NCI-H82 treated with DMSO at 0.1 percent for 48 hours (cell line): ENCODE data around the gene TPSD1.
"Not testable (repeated sequence)": the region's sequence is repeated elsewhere in the genome, so short reads cannot be mapped to it uniquely, and the experiment has no call there.

Experiments used
- DNase-seq: peaks from one replicate; lab custom pipeline; 2025; ENCODE audit not compliant: unreplicated experiment; lab: John Stamatoyannopoulos, UW

Gene TPSD1

DNA sequence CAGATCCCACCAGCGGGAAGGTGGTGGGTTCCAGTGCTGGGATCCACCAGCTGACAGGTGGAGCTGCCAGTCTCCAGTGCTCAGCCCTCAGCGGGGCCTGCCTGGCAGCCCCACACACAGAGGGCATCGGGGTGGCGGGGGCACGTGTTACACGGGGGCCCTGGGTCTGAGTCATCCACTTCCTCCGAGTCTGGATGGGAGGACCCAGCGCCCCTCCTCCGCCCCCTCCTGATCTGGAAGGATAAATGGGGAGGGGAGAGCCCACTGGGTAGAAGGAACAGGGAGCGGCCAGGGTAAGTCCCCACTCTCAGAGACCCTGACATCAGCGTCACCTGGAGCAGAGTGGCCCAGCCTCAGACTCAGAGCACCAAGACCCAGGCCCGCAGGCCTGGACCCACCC, 15.4 kb upstream of the TPSD1 start, which contains the start of gene TPSAB1:
Gene TPSAB1 (plus strand): TSS at position 270 of the 400 bp plus-strand sequence. CDS start 234 bp downstream, outside the sequence.
- DNase-seq, result not testable (repeated sequence)

DNA sequence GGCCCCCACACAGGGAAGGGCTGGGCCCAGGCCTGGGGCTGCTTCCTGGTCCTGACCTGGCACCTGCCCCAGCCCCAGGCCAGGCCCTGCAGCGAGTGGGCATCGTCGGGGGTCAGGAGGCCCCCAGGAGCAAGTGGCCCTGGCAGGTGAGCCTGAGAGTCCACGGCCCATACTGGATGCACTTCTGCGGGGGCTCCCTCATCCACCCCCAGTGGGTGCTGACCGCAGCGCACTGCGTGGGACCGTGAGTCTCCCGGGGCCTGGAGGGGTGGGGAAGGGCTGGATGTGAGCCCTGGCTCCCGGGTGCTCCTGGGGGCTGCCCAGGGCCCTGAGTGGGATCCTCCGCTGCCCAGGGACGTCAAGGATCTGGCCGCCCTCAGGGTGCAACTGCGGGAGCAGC, 14.8 kb upstream of the TPSD1 start:
- not testable (repeated sequence) for DNase-seq

DNA sequence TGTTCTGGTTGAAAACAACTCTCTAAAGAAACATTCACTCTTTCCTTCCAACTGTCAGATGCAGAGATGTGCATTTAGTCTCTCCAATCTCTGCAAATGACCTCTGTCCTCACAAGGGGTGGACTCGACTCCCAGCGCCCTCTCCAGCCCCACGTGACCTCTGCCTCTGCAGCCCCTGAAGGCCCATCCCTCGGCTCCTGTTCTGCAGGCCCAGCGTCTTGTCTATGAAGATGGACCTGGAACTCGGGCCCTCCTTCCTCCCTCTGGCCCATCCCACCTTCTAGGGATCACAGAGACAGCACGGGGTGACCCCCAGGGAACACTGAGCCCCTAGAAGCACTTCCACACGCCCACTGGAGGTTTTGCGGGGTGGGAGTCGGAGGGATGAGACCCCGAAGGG, 12.5 kb upstream of the TPSD1 start:
- DNase-seq, result not testable (repeated sequence)

DNA sequence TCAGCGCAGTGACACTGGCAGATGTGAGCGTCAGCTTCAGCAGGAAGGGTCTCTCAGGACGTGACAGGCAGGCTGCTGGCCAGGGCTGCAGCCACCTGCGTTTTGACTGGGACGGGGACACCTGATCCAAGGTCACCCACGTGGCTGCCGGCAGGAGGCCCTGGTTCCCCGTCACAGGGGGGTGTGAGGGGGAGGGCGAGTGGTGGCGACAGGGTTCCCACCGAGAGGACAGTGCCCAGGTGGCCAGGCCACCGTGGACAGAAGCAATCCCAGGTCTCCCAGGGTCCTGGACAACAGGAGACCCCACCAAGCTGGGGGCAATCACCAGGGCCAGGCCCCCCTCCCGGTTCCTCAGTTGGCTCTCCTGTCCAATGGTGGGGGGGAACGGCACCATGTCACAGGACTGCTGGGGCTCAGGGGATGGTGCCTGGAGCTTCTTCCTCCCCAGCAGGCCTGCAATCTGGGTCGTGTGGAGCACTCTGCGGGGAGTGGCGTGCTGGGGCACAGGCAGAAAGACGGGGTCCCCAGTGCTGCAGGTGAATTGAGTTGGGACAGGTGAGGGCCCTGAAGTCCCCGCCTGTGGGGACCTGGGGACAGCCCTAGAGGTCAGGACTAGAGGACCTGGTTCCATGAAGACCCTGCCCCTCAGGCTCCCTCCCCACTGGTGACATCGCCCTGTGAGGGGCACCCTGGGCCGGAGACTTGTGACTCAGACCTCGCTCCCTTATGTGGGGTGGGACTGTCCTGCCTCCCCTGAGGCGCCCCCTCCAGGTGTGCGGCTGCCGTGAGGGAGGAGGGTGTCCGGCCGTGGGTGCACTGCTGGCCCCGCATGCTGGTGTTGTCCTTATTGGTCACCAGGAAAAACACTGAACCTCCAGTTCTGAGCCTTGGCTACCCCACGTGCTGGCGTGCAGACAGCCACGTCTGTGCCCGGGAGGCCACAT, 11.7 kb upstream of the TPSD1 start:
- DNase-seq, result not testable (repeated sequence)

DNA sequence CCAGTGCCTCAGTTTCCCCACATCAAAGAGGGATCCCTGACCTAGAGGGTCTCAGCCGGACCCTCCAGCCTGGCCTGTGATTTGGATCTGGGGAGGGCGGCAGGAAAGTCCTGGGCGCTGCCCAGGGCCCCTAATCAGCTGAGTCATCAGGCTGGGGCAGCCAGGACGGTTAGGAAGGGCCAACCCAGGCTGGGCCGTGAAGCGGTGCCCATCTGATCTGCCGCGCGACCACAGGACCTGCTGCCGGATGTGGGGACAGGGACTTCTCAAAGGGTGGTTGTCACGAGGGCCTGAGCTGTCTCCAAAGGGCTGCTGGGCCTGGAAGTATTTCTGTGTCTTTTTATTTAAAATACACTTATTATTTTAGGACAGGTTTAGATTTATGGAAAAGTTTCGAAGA, 11.0 kb upstream of the TPSD1 start:
- DNase-seq, result no peak

DNA sequence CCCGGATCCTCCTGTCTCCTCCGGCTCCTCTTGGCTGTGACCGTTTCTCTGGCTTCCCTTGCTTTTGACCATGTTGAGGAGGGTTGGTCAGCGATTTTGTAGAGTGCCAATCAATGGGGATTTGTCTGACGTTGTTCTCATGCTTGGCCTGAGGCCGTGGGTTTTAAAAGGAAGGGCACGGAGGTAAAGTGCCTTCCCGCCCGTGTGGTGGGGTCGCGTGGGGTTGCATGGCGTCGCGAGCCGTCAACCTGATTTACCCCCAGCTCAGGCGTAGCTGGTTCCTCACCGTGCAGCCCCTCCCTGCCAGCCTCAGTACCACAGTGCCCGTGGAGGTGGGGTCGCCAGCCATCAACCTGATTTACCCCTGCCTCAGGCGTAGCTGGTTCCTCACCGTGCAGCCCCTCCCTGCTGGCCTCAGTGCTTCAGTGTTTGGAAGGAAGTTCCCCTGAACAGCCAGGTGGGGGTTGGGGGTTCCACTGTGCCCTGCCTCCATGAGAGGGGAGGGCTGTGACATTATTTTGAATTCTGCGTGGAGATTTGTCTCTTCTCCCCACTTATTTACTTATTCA, 10.3 kb upstream of the TPSD1 start:
- no peak for DNase-seq

DNA sequence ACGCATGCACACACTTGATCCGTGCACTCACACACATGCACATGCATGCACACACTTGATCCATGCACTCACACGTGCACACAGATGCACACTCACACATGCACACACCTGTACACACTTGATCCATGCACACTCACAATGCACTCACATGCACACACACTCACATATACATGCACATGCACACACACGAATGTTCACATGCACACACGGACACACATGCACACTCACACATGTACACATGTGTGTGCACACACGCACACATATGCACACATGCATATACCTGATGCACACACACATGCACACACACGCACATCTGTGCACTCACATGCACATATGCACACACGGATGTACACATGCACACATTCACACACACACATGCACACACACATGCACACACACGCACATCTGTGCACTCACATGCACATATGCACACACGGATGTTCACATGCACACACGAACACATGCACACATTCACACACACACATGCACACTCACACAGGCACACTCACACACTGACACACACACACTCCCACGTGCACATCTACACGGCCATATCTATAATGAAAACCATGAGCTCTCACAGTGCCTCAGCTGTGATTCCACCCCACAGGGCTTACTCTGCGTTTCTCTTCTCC, 7.8 kb upstream of the TPSD1 start:
- DNase-seq, result not testable (repeated sequence)

DNA sequence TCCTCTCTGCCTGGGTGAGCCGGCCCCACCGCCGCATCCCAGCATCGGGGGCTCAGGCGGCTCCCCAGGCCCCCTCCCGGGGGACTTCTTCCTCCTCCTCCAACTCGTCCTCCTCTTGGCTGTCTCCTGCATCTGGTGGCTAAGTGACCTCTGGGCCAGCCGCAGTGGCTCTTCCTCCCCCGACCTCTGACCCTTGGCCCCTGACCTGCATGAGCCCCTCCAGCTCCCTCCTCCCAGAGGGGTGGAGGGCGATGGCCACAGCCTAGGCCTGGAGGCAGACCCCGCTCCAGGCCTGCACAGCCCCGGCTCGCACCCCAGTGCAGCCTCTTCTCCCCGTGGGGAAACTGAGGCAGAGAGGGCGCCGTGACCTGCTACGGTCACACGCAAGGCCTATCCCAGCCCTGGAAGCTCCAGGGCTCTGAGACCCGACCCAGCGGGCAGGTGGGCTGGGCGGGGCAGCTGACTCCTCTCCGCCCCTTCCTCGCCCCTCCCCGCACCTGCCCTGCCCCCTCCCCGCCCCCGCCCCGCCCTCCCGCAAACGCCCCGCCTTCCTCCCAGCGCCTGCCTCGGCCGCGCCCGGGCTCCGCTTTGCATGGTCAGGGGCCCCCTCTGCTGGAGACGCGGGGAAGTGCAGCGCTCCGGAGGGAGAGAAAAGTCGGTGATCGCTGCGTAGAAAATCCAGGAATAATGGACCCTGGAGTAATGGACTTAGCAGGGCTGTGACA, 6.7 kb upstream of the TPSD1 start:
- DNase-seq, result not testable (repeated sequence)

DNA sequence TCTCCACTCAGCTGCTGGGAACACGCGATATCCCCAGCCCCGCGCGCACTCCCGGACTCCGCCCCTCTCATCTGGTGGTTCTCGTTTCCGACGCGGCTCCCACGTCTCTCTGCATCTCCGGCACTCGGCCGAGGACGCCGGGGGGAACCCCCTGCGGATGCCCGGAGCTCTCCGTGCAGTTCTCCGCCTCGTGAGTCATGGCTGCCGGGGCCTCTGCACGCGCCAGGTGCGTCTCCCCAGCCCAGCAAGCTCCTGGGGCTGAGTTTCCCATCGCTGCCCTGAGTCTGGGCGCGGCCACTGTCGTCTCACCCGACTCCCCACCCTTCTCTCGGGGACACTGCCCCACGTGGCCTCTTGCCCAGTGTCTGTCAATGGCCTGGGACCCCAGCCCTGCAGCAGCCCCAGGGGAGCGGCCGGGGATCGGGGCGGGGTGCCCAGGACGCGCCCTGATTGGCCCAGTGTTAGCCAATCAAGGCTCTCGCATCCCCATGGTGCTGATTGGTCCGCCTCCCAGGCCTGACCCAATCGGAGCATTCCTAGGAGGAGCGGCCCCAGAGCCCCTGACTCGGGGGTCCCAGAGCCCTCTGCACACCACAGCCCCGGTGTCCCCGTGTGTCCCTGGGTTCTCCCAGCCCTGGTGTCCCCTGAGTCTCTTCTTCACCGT, 2.0 kb upstream of the TPSD1 start:
- not testable (repeated sequence) for DNase-seq

DNA sequence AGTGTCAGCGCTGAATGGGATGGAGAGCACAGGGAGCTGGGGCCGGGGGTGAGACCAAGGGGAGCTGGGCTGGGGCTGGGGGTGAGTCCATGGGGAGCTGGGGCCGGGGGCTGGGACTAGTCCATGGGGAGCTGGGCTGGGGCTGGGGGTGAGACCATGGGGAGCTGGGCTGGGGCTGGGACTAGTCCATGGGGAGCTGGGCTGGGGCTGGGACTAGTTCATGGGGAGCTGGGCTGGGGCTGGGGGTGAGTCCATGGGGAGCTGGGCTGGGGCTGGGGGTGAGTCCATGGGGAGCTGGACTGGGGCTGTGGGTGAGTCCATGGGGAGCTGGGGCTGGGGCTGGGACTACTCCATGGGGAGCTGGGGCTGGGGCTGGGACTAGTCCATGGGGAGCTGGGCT, 1.0 kb upstream of the TPSD1 start:
- DNase-seq, result not testable (repeated sequence)

DNA sequence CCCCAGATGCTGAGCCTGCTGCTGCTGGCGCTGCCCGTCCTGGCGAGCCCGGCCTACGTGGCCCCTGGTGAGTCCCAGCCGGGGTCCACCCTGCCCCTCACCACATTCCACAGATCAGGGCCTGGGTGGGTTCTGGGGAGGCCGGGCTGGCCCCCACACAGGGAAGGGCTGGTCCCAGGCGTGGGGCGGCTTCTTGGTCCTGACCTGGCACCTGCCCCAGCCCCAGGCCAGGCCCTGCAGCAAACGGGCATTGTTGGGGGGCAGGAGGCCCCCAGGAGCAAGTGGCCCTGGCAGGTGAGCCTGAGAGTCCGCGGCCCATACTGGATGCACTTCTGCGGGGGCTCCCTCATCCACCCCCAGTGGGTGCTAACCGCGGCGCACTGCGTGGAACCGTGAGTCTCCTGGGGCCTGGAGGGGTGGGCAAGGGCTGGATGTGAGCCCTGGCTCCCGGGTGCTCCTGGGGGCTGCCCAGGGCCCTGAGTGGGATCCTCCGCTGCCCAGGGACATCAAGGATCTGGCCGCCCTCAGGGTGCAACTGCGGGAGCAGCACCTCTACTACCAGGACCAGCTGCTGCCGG, 516 bp downstream of the TPSD1 start:
- DNase-seq, result not testable (repeated sequence)

DNA sequence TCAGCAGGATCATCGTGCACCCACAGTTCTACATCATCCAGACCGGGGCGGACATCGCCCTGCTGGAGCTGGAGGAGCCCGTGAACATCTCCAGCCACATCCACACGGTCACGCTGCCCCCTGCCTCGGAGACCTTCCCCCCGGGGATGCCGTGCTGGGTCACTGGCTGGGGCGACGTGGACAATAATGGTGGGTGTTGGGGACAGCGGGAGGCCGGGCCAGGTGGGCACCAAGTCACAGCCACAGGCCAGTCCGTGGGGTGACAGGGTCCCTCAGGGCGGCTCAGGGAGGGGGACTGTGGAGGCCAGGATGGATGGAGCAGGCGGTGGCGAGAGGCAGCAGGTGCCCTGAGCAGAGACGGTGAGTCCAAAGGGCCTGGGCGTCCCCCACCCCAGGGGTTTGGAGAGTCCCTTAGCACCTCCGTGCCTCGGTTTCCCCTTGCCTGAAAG, 1.0 kb downstream of the TPSD1 start:
- no peak for DNase-seq

DNA sequence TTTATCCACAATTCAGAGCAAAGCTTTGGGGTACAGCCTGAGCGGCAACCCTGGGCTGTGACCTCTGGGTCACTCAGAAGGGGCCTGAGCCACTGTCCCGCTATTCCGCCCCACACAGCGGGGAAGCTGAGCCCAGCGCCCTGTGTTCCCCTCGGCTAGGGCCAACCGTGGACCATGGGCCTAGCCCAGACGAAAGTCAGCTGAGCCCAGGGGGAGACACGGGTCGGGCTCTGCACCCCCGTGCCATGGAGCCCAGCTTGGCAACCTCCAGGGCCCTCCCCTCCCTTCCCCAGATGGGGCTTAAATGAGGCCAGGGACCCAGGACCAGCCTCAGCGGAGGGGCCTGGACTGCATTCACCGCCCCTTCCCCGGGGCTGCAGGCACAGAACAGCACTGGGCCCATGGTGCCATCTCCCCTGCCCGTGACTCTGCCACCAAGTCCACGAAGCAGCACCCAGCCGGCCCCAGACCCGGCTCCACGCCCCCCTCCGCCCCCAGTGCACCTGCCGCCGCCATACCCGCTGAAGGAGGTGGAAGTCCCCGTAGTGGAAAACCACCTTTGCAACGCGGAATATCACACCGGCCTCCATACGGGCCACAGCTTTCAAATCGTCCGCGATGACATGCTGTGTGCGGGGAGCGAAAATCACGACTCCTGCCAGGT, 1.8 kb downstream of the TPSD1 start:
- DNase-seq, result no peak

DNA sequence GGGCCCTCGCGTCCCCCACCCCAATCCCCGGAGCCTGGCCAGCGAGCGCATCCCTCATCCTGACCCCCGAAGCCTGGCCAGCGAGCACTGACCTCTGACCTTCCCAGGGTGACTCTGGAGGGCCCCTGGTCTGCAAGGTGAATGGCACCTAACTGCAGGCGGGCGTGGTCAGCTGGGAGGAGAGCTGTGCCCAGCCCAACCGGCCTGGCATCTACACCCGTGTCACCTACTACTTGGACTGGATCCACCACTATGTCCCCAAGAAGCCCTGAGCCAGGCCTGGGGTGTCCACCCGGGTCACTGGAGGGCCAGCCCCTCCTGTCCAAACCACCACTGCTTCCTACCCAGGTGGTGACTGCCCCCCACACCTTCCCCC, 2.3 kb downstream of the TPSD1 start:
- no peak for DNase-seq

DNA sequence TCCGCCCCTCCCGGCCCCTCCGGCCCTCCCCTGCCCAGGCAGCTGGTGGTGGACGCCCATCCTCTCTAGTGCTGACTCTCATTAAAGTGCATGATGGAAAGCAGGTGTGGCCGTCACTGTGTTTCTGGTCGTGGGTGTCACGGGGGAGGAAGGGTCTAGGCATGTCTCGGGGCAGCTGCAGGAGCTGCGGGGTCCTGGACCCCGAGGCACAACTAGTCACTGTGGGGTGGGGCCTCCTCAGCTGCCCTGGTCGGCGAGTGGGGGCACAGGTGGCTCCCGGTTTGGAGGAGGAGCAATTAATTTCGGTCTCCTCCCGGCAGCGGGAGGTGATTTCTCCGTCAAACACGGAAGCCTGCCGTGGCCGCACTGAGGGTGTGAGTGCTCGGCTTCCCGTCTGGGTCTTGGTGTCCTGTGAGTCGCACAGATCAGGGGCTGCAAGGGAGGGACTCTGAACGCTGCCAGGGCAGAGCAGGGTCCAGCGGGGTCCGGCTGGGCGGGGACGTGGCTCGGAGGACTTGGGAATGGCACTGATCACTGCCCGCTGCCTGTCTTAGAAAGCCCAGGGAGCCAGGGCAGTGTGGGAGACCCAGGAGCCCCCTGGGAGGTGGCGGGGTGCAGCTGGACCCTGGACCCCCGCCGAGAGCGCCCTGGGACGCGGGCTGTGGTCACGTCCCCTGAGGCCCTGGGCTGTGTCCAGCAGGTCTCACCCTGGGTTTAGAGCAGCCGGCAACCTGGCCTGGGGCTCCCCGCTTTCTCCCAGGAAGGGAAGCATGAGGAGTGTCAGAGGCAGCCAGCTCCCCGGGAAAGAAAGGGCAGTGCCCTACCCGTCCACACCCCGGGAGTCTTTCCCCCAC, 3.3 kb downstream of the TPSD1 start:
- no peak for DNase-seq

DNA sequence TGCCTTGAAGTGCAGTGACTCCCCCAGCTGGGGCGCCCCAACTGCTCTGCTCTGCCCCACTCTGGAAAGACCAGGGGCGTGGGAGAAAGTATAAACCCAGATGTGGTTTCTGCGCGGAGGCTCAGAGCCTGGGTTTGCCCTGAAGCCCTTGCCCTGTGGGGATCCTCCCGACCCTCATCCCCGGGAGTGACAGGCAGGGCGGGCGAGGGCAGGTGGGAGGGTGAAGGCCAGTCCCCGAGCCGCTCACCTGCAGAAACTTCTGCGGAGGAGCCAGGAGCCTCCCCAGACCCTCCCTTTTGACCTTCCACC, 3.8 kb downstream of the TPSD1 start:
- DNase-seq, result no peak

DNA sequence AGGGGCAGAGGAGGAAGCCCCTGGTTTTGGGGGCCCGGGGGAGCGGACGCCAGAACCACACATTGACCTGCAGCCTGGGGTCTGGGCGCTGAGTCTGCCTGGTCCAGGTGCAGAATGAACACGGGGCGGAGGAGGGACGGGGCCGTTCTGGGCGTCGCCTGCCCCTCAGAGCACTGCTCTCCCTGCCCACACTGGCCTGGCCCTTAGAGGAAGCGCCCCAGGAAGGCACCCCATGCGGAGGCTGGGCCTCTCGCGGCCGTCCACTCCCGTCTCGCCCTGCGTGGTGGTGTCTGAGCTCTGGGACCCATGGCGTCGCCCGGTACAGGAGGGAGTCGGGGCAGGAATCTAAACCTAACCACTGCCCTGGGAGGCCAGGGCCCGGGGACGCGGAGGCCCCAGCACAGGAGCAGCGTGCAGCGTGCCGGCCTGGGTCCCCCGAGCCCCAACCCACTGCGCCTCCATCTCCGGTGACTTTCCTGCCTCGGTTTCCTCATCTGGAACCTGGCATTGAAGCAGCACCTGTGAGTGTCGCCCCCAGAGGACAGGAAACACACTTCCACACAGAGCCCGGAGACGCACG, 4.3 kb downstream of the TPSD1 start:
- no peak for DNase-seq

DNA sequence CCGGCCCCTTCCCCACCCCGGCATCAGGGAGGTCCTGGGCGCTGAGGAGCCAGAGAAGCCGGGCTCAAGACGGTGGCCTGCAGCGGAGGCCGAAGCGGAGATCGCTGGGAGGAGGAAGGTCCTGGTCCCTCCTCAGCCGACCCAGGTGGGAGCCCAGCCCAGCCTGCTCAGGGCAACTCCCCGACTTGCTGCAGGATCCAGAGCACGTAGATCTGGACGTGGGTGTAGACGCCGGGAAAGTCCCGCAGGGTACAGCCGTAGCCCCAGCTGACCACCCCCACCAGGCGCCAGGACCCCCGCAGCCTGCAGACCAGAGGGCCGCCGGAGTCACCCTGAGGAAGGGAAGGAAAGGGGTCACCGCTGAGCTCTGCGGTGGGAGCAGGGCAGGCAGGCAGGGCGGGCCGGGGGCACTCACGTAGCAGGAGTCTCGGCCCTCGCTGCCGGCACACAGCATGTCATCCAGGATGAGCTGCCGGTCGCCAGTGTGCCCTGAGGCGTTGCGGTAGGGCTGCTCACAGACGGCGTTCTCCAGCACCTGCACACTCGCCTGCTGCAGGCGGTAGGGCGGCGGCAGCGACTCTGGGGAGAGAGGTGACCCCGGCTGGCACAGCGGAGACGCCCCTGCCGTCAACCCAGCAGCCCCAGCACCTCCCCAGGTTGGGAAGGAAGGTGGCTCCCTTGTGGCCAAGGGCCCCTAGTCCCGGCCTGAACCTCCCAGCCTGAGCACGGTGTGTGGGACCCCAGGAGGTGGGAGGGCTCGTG, 5.4 kb downstream of the TPSD1 start:
- no peak for DNase-seq
